Smooth muscle cell (in vitro differentiated cells): ENCODE data around the gene MCF2L. TPM values are rescaled to one million over a fixed set of nuclear protein-coding genes. Genes with fewer than 3 reads are reported as not detected.

ENCODE experiments used
- DNase-seq: peaks from one replicate; lab custom pipeline; 2025; ENCODE audit not compliant: unreplicated experiment; lab: John Stamatoyannopoulos, UW
- H2AFZ ChIP-seq: fragments of 200-600 bp; sonication (generic); 2 replicates; pipeline ENCODE4 v1.6.0; 2016; ENCODE audit warnings: antibody characterized with exemption, low read depth, mild to moderate bottlenecking
- H3F3A ChIP-seq: fragments of 200-600 bp; sonication (generic); 2 replicates; pipeline ENCODE4 v1.6.0; 2017; ENCODE audit warnings: antibody characterized with exemption, low read depth
- H3K27ac ChIP-seq: fragments of 200-600 bp; sonication (generic); 2 replicates; pipeline ENCODE4 v1.5.1; 2016; ENCODE audit warnings: low read depth, mild to moderate bottlenecking
- H3K27me3 ChIP-seq: fragments of 200-600 bp; sonication (generic); 2 replicates; pipeline ENCODE4 v1.6.1; 2016; ENCODE audit warnings: low read depth, mild to moderate bottlenecking
- H3K36me3 ChIP-seq: fragments of 200-600 bp; sonication (generic); 2 replicates; pipeline ENCODE4 v1.5.1; 2016; ENCODE audit warnings: low read depth
- H3K4me1 ChIP-seq: fragments of 200-600 bp; sonication (generic); 2 replicates; pipeline ENCODE4 v1.5.1; 2016; ENCODE audit warnings: low read depth
- H3K4me2 ChIP-seq: fragments of 200-600 bp; sonication (generic); 2 replicates; pipeline ENCODE4 v1.6.0; 2016; ENCODE audit warnings: mild to moderate bottlenecking
- H3K4me3 ChIP-seq: fragments of 200-600 bp; sonication (generic); 2 replicates; pipeline ENCODE4 v1.5.1; 2016; ENCODE audit warnings: mild to moderate bottlenecking
- H3K79me2 ChIP-seq: fragments of 200-600 bp; sonication (generic); 2 replicates; pipeline ENCODE4 v1.6.0; 2016; ENCODE audit warnings: low read depth, mild to moderate bottlenecking
- H3K9ac ChIP-seq: fragments of 200-600 bp; sonication (generic); 2 replicates; pipeline ENCODE4 v1.6.0; 2016; ENCODE audit warnings: low read depth
- H3K9me3 ChIP-seq: fragments of 200-600 bp; sonication (generic); replicated peaks from 2 replicates; pipeline ENCODE4 v1.5.1; 2016; ENCODE audit warnings: low read depth
- H4K20me1 ChIP-seq: fragments of 200-600 bp; sonication (generic); 2 replicates; pipeline ENCODE4 v1.6.0; 2016; ENCODE audit warnings: low read depth
- WGBS: methylation state at CpG from one replicate; pipeline ENCODE4 v1.1.7; 2016; ENCODE audit warnings: low lambda C conversion rate; 5-methylcytosine and 5-hydroxymethylcytosine counted together
- polyA plus RNA-seq: library from polyadenylated mRNA; unstranded; fragments of >200 nt; fragmentation: Nextera tagmentation; extraction: Ambion mirVana; gene quantifications from 2 replicates; pipeline ENCODE4 v1.2.1, GENCODE V29; 2016
- total RNA-seq: library from RNA; depleted of rRNA; stranded (reverse); fragments of >200 nt; gene quantifications from 2 replicates; pipeline ENCODE4 v1.2.3, GENCODE V29; 2014
- TF ChIP-seq, protein P1 (sequence below): fragments of 200-600 bp; sonication (generic); IDR thresholded peaks from 2 replicates; pipeline ENCODE4 v1.5.1; 2017; ENCODE audit warnings: borderline replicate concordance, mild to moderate bottlenecking, antibody characterized with exemption; ENCODE audit not compliant: insufficient read depth, poor library complexity, severe bottlenecking

The MCF2L gene
- total and polyA plus RNA-seq, 2 experiments from 2014 or later: 0.54 to 7.6 TPM

DNA sequence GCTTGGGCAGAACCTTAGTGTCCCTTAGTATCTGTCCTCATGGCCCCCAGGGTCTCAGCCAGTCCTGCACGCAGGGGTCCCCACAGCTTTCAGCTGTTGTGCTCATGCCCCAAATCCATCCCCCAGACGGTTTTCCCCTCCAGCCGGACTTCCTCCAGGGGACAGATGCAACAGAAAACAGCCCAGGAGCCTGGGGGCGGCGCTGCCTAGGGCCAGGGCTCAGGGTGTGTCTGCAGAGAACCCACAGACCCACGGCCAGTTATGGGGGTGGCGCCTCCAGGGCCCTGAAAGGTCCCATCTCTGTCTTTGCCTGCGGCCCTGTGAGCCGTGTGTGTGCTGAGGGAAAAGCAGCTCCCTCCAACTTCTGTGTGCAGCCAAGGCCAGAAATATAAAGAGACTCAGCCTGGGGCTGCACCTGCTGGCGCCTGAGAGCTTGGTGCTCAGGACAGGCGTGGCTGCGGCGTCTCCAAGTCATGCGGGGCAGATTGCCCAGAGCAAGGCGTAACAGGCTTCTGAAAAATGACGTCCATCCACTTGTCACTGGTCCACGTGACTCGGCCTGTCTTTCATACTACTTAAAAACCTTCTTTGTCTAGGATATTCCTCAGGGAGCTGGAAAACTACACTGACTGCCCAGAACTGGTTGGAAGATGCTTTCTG lies 114.5 kb downstream of the MCF2L start:
- Histone ChIP-seq H3K79me2 (no peaks in the 10 kb centered on the region), H3F3A (no peaks in the 10 kb centered on the region), H3K4me1 (no peaks in the 10 kb centered on the region), H3K9me3 (no peaks in the 10 kb centered on the region), H3K36me3 (no peaks in the 10 kb centered on the region), H3K27me3 (no peaks in the 10 kb centered on the region), H3K4me2 (no peak overlapping the region), H3K27ac (no peak overlapping the region), H3K9ac (no peak overlapping the region), H2AFZ (no peak overlapping the region), H4K20me1 (no peaks in the 10 kb centered on the region), H3K4me3 (no peak overlapping the region)
- 83% methylated on average over 18 of the region's 18 CpGs for WGBS
- no peak for DNase-seq
- TF ChIP-seq, protein P1, sequence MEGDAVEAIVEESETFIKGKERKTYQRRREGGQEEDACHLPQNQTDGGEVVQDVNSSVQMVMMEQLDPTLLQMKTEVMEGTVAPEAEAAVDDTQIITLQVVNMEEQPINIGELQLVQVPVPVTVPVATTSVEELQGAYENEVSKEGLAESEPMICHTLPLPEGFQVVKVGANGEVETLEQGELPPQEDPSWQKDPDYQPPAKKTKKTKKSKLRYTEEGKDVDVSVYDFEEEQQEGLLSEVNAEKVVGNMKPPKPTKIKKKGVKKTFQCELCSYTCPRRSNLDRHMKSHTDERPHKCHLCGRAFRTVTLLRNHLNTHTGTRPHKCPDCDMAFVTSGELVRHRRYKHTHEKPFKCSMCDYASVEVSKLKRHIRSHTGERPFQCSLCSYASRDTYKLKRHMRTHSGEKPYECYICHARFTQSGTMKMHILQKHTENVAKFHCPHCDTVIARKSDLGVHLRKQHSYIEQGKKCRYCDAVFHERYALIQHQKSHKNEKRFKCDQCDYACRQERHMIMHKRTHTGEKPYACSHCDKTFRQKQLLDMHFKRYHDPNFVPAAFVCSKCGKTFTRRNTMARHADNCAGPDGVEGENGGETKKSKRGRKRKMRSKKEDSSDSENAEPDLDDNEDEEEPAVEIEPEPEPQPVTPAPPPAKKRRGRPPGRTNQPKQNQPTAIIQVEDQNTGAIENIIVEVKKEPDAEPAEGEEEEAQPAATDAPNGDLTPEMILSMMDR: no peak

DNA sequence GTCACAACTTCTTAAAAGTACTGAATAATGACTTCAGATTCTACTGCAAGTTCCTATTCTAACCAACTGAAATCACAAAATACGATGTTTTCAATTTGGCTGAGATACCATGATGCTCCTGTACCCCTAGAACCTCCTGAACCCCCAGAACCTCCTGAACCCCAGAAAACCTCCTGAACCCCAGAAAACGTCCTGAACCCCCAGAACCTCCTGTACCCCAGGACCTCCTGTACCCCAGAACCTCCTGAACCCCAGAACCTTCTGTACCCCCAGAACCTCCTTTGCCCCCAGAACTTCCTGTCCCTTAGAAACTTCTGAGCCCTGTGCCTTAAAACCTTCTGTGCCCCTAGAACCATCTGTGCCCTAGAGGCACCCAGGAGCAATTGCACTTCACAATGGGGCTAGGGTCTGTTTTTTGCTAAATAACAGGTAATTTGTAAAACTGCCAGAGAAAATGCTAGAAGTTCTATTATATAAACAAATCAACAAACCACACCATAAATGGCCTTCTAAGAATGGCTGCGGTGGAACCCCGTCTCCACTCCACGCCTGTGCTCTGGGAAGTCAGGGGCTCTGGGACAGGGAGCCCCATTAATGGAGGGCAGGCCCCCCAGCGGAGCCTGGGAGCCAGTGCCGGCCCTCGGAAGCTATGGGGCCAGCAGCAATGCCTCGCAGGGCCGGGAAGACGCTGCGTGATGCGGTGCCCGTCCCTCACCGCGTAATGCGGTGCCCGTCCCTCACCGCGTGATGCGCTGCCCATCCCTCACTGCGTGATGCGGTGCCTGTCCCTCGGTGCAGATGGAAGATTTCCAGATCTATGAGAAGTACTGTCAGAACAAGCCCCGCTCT lies 115.3 kb downstream of the MCF2L start:
- Histone ChIP-seq H3K79me2 (no peaks in the 10 kb centered on the region), H3K4me3 (no peak overlapping the region), H3K4me1 (no peaks in the 10 kb centered on the region), H3K9ac (no peak overlapping the region), H3K9me3 (no peaks in the 10 kb centered on the region), H3F3A (no peaks in the 10 kb centered on the region), H3K27ac (no peak overlapping the region), H3K27me3 (no peaks in the 10 kb centered on the region), H2AFZ (no peak overlapping the region), H4K20me1 (no peaks in the 10 kb centered on the region), H3K4me2 (no peak overlapping the region), H3K36me3 (no peaks in the 10 kb centered on the region)
- DNase-seq: no peak
- TF ChIP-seq, protein P1: no peak
- WGBS: 88% methylated on average over 25 of the region's 25 CpGs

DNA sequence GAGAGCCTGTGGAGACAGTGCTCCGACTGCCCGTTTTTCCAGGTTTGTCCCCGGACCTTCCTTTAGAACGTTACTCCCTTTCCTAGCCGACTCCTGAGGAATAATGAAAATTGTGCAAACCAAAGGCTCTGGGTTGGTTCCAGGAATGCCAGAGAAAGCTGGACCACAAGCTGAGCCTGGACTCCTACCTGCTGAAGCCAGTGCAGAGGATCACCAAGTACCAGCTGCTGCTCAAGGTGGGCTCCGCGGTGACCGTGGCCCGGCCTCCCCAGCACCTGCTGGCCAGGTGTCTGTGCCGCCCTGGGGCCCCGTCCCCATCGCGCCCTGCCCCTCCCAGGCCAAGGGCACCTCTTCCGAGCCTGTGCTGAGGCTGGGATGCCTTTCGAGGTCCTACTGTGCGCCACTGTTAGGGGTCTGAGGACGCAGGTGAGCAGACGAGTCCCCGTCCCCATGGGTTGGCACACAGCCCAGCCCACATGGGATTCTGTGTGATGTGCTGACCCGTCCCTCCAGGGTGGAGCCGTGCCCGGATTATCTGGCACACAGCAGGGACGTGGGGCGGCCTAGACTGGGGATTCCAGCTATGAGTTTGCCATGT lies 116.0 kb downstream of the MCF2L start:
- no peaks in the 10 kb centered on the region for H3K27me3 ChIP-seq
- H3K27ac ChIP-seq: no peak overlapping the region
- no peak overlapping the region for H3K4me3 ChIP-seq
- no peak overlapping the region for H3K9ac ChIP-seq
- H3F3A ChIP-seq: no peaks in the 10 kb centered on the region
- H3K4me2 ChIP-seq: no peak overlapping the region
- H4K20me1 ChIP-seq: no peaks in the 10 kb centered on the region
- TF ChIP-seq, protein P1: no peak
- DNase-seq: no peak
- 91% methylated on average over 24 of the region's 24 CpGs for WGBS
- no peaks in the 10 kb centered on the region for H3K79me2 ChIP-seq
- H3K4me1 ChIP-seq: no peaks in the 10 kb centered on the region
- H3K9me3 ChIP-seq: no peaks in the 10 kb centered on the region
- no peaks in the 10 kb centered on the region for H3K36me3 ChIP-seq
- H2AFZ ChIP-seq: no peak overlapping the region
